Activated CD4-positive, alpha-beta T cell treated with anti-CD3 and anti-CD28 coated beads, Interleukin-2, Interleukin-6, amounts not matched to agents 100 ng/mL and 50 ng/mL, durations not matched to agents 16 hours and 8 hours (primary cell): Measurements from ENCODE around the gene SAMHD1.
A peak's percentile ranks its signal among the peaks of the same experiment; 100 is the strongest.

Experiments
- DNase-seq: peaks from one replicate; pipeline ENCODE4 v3.0.0-alpha.2; 2020

SAMHD1 gene

GRCh38 chr20:36871640-36872570 lies 79.6 kb downstream of the SAMHD1 start:
- DNase-seq = no peak

GRCh38 chr20:36866681-36867495 lies 84.6 kb downstream of the SAMHD1 start:
- DNase-seq = no peak

DNA sequence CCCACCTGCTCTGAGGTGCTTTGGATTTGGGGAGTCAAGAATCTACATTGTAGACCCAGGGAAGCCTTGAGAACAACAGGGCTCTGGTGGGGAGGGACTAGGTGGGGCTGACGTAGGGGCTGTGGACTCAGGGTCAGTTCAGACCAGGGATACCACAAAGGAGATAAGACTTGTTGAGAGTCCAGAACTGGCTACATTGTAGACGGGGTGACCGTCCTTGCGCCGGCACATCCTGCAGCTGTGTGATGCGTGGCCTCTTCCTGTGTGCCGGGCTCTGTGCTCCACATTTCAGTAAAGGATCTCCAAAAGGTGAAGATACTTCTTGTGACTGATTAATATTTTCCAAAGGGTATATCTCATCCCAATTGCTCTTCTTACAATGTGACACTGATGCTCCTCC lies 85.3 kb downstream of the SAMHD1 start:
- DNase-seq = no peak

GRCh38 chr20:36865861-36866149 lies 85.7 kb downstream of the SAMHD1 start:
- no peak for DNase-seq

DNA sequence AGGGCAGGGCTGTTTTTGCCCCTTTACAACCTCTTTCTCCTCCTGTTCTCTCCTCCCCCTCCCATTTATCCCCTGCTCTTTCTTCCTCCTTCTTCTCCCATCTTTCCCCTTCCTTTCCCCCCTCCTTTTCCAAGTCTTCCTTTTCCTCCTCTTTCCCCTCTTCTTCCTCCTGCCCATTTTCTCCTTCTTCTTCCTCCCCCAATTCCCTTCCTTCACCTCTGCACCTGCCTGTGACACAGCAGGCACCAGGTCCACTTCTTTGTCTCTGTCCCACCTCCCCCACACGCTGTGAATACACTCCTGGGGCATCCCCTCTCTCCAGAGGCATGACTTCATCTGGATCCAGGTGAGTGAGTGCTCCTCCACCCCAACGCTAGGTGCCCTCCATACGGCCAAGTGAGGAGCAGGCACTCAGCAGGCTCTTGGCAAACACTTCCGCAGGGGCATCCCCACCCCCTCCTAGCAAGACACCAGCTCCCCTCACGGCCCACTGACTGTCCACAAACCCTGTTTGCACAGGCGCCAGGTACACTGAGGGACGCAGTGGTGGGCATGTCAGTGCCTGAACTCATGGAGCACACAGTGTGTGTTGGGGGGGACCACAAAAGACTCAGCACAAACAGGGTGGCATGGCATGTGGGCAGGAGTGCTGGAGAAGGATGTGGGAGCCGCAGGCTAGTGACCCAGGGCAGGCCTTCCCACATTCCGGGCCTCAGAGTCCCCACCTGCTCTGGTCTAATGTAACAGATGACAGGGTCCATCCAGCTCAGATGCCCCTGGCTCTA lies 86.2 kb downstream of the SAMHD1 start:
- no peak for DNase-seq

- DNase-seq = no peak
Observed at GRCh38 chr20:36862857-36863668, 88.4 kb downstream of the SAMHD1 start.

DNA sequence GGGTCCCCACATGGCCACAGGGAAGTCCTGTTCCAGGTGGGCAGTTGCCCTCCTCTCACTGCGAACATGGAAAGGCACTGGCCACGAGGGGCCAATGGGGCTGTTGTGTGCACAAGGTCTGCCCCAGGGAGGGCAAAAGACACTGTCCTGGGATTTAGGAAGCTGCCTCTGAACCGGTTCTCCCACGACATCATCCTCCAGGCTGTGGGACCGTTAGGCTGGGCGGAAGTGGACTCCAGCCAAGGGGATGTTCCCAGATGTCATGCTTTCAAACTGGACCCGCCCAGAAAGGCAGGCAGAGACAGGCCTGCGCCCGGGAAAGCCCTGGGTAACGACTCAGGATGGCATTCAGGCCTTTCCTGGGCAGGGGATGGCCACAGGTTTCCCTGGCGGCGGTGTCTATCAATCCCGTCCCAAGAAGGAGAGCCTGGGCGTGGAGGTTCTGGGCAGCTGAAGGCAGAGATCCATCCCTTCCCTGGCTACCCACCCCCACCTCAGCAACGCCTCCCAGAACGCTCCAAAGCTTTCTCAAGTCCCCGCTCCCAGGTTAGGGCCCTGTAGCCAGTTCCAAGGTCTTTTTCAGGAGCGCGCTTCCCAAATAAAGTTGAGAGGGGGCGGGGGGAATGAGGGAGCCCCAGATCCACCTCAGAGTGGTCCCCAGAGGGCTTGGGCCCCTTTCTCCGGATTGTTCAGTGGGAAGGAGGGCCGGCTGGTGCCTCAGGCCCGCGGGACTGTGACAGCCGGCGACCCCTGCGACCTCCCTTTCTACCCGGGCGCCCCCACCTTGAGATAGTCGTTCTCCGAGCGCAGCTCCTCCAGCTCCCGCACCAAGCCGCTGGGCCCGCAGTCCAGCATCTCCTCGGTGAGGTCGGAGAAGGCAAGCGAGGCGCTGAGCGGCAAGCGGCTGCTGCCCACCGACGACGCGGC lies 89.4 kb downstream of the SAMHD1 start:
- DNase-seq = no peak

DNA sequence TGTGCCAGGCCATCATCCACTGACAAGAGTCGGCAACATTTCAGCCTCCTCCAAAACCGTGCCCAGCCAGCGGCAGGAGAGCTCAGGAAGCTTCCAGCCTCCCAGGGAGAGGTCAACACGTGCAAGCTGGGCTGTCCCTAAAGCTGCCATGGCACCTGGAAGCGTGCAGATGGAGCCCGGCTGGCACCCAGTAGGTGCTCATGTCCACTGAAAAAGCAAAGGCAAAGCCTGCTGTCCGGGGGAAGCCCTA lies 90.0 kb downstream of the SAMHD1 start:
- no peak for DNase-seq

GRCh38 chr20:36860811-36861624 lies 90.5 kb downstream of the SAMHD1 start:
- DNase-seq = no peak

DNA sequence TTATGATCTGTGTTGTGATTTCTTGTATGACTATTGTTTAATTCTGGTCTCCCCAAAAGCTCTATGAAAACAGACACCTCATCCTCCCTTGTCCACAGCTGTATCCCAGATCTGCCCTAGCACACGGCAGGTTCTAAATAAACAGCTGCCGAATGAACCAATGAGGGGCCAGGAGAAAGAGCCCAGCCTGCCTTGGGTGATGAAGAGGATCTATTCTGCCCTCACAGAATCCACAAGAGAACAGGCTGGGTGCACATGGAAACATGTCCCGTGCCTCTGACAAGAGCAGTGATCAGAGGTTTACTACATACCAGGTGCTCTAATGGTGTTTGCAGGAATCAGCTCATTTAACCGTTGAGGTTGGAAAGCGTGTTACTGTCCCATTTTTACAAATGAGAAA lies 91.2 kb downstream of the SAMHD1 start:
- DNase-seq = no peak

- DNase-seq = no peak
Observed at GRCh38 chr20:36859700-36860330, 91.7 kb downstream of the SAMHD1 start.

GRCh38 chr20:36859282-36859555 lies 92.3 kb downstream of the SAMHD1 start:
- no peak for DNase-seq

DNA sequence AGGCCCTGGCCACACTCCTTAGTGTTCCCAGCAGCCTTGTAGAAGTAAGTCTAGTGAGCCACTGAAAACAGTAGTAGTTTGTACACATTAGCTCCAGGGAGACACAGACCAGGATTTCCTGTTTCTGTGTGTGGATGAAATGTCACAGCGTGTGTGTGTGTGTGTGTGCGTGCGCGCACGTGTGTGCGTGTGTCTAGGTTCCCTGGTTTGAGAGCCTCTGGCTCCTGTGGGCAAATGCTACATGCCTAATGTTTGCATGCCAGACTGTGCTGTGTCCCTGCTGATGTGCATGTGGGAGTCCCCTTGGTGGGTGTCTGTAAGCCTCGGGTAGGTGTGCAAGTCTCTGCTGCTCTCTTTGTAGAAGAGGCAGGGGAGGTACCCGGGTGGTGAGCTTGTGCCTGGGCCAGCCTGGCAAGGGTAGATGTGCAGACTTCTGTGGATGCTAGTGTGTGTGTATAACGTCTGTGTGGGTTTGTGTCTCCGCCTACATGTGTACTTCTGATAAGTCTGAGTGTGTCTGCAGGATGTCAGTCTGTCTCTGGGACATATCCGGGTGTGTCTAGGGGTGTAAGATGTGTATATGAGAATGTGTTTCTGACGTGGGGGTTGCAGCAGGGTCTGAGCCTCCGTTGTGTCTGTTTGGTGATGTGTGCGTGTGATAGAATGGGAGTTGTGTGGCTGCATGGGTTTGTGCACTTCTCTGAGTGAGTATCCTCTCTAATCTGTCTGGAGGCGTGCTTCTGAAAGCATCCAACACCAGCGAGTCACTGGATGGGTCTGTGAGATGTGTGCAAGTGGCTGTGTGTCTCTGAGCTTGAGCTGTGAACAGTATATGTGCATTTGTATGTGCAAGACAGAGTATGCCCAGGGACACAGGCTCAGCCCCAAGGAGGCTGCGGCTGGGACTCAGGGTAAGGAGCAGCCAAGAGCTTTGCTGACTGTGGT lies 94.5 kb downstream of the SAMHD1 start:
- DNase-seq = peak; percentile 32

DNA sequence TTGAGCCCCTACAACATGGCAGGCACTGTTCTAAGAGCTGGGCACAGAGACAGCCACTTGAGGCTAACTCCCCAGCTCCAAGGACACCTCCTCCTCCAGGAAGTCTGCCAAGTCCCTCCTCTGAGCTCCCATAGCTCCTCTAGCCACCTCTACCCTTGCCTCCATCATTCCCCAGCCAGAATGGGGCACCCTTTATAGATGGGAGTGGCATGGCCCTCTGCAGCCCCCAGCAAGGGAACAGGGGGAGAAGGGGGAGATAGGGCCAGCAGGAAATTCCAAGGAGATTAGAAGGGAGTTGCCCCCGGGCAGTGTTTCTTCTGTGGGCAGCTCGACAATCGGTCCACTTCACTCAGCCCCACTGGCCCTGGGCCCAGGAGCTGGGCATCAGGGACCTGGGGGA lies 95.3 kb downstream of the SAMHD1 start:
- no peak for DNase-seq

GRCh38 chr20:36855241-36855657 lies 96.3 kb downstream of the SAMHD1 start:
- DNase-seq = no peak

GRCh38 chr20:36854348-36855240 lies 96.9 kb downstream of the SAMHD1 start:
- DNase-seq = no peak

DNA sequence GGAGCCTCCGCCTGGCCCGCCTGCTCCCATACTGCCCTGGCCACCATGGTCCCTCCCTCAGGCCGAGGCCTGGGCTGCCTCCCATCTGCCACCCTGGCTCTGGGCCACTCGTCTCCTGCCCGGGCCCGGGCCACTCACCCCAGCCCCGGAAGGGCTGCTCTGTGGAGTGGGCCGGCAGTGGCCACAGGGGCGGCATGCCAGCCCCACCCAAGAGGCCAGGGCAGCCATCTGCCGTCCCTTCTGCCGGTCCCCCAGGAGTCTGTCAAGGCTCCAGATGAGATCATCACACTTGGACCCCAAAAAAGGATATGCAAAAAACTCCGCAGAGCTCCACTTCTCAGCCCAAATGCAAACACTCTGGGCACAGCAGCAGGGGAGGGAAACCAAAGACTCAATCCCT lies 99.3 kb downstream of the SAMHD1 start:
- no peak for DNase-seq

GRCh38 chr20:36851490-36851889 lies 100.0 kb downstream of the SAMHD1 start:
- no peak for DNase-seq
